Ectodermal cell (in vitro differentiated cells): Measurements from ENCODE around the gene KAT6B.

ENCODE experiments used
- H3K27ac ChIP-seq: 2 replicates; pipeline ENCODE4 v1.7.0; 2013; ENCODE audit warnings: mild to moderate bottlenecking, low read depth, low read length; ENCODE audit not compliant: insufficient read depth, poor library complexity, severe bottlenecking
- H3K27me3 ChIP-seq: 2 replicates; pipeline ENCODE4 v1.7.0; 2013; ENCODE audit warnings: mild to moderate bottlenecking, low read length; ENCODE audit not compliant: insufficient read depth, control insufficient read depth, poor library complexity, severe bottlenecking
- H3K36me3 ChIP-seq: one replicate; pipeline ENCODE4 v1.7.0; 2013; ENCODE audit warnings: low read length; ENCODE audit not compliant: control insufficient read depth, insufficient read depth
- H3K4me1 ChIP-seq: one replicate; pipeline ENCODE4 v1.7.0; 2013; ENCODE audit warnings: low read length; ENCODE audit not compliant: control insufficient read depth, insufficient read depth
- H3K4me3 ChIP-seq: 2 replicates; pipeline ENCODE4 v1.7.0; 2013; ENCODE audit warnings: low read depth, low read length, control low read depth; ENCODE audit not compliant: insufficient read depth
- H3K9me3 ChIP-seq: 2 replicates; pipeline ENCODE4 v1.7.0; 2013; ENCODE audit warnings: mild to moderate bottlenecking, low read length, moderate library complexity; ENCODE audit not compliant: control insufficient read depth
- WGBS, 2 experiments: methylation state at CpG; one replicate each; pipeline ENCODE4 v1.1.7; 2013; ENCODE audit warnings: missing lambda C conversion rate in 2 of 2; 5-methylcytosine and 5-hydroxymethylcytosine counted together

KAT6B gene

DNA sequence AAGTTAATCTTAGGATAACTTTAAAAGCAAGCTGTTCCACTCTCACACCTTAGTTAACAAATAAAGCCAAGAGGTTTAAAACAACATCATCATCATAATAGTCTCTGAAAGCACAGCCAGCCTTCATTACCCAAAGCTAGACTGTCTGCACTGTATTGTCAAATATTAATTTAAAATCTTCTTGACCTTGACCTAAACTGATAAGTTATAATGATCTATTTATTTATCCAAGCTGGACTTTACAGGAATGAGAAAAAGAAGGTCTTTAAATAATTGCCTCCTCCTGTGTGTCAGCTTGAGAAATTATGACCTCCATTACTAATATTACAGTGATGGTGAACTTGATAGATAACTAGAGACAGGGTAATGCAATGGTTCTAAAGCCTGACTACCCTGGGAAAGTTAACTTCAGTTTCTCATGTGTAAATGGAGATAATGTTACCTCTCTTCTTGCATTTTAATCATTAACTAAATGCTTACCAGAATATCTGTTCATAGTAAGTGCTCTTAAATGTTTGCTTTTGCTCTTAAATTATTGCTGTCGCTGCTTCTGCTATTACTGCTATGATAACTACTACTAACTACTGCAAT is 111.0 kb downstream of the KAT6B start:
- no peaks in the 10 kb centered on the region for H3K4me1 ChIP-seq

DNA sequence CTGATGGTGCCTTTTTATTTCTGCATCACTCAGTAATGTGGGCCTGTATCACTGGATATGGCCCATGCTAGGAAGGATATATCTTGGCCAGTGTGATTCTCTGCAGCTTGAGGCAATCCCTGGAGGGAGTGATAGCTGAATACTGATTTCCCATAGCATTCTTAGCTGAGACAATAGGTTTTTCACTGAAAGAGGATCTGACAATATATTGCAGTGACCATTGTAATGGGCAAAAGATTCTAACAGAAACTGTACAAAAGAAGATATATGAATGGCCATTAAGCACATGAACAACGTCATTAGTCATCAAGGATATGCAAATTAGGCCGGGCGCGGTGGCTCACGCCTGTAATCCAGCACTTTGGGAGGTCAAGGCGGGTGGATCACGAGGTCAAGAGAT is 117.8 kb downstream of the KAT6B start:
- H3K27ac ChIP-seq: no peak overlapping the region
- 88 to 95% methylated on average over 7 of the region's 7 CpGs for WGBS, 2 experiments
- H3K9me3 ChIP-seq: no peaks in the 10 kb centered on the region
- no peaks in the 10 kb centered on the region for H3K27me3 ChIP-seq
- no peaks in the 10 kb centered on the region for H3K4me1 ChIP-seq
- no peak overlapping the region for H3K4me3 ChIP-seq
- no peaks in the 10 kb centered on the region for H3K36me3 ChIP-seq

More for the DNA sequence above, 111.0 kb downstream of the KAT6B start:
- no peak overlapping the region for H3K27ac ChIP-seq
- no peaks in the 10 kb centered on the region for H3K27me3 ChIP-seq
- H3K9me3 ChIP-seq: no peaks in the 10 kb centered on the region
- WGBS, 2 experiments: 94 to 100% methylated on average over 1 of the region's 1 CpG
- H3K36me3 ChIP-seq: no peaks in the 10 kb centered on the region
- H3K4me3 ChIP-seq: no peak overlapping the region

DNA sequence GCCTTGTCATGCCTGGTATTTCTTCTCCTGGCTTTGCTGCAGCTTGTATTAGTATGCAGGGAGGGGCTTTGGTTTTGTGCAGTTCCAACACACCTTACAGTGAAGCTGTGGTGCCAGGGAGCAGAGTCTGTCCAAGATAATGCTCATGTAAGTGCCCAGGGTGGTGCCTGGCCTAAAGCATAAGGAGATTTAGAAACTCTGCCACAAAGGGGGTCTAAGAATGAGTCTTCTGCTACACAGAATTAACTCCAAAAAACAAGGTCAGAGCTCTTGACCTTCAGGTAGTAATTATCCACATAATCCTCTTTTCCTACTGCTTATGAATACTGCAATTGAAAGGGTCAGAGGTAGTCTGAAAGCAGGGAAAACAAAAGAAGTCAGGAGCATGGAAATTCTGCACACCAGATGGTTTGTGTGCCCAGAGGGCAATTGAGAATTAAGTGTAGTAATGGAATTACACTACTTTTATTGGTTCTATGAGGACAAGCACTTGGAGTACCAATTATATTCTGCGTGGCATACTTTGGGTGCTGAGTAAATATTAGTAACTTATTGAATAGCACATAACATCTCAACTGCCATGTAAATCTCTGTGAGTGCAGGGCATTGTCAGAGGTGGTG is 121.5 kb downstream of the KAT6B start:
- Histone ChIP-seq H3K27ac (no peak overlapping the region), H3K27me3 (no peaks in the 10 kb centered on the region), H3K4me1 (no peaks in the 10 kb centered on the region), H3K36me3 (no peaks in the 10 kb centered on the region), H3K4me3 (no peak overlapping the region), H3K9me3 (no peaks in the 10 kb centered on the region)
- 100% methylated on average over 1 of the region's 1 CpG; no CpG with 5 or more reads in 1 of the 2 experiments for WGBS, 2 experiments

DNA sequence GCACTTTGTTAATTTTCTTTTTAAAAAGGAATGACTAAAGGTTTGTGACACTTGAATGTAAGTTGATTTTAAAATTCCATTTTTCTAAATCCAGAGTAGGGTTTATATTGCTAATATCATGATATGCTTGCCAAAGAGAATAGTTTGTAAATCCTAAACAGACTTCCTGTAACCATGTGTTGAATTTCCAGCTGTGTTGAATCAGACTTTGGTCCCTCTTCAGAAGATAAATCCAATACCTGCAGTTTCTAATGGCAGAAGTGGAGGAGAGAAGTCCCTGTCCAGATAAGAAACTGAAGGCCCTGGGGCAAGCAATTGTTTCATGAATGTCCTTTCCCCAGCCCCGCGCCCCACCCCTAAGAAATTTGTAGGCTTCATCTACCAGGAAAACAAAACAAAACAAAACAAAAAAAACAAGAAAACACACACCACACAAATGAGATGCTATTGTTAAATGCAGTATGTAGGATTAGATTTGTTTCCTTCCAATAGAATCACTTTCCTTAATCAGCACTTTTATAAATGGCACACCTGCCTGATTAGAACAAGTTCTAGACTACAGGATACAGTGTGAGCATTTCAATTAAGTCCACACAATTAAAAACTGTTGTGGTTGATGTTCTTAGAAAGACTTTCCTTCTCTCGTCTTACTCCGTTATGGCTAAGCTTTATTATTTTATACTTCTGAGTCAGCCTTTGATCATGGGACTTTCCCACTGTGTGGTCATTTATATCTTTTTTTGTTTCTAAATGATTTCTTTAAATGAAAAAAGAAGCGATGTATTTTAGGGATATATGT is 122.8 kb downstream of the KAT6B start:
- H3K27ac ChIP-seq: no peak overlapping the region

DNA sequence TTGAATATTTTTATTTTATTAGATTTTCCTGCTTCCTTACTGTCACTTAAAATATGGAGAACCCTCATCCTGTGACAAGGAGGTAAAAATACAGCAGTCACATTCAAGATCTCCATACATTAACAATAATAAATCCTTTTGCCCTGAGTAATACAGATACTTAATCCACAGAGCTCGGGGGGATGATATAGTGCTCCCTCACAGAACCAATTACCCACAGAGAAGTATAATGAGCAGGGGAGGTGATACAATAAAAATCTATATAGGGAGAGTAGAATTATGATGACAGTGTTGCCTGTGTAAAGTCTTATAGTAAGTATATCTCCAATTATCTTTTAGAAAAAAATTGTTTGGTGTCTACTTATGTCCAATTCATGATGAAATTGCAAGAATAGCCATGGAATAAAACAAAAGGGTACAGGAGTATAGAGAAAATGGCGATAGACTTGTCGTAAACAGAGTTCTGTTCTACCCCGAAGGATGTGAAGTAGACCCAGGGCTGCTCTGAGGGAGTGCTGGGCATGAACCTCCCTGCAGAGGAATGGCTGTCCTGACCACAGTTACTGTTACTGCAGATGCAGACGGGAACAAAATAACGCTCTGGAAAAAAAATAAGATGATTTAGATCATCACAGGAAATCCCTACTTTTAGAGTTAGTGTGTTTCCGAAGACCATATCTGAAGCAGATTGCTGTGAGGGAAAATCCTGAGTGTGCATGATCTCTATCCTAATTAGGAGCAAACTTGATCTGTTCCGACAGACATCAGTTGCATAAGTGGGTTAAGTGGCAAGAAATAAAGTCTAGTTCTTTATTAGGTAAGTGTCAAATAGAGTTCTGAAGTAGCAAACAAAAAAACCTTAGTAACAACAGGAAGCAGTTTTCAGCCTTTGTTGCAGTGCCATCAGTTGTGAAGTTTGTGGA is 123.7 kb downstream of the KAT6B start:
- H3K4me3 ChIP-seq: no peak overlapping the region
- H3K9me3 ChIP-seq: no peaks in the 10 kb centered on the region
- H3K4me1 ChIP-seq: no peaks in the 10 kb centered on the region
- H3K36me3 ChIP-seq: no peaks in the 10 kb centered on the region
- H3K27me3 ChIP-seq: no peaks in the 10 kb centered on the region
- H3K27ac ChIP-seq: no peak overlapping the region
- WGBS, 2 experiments: 95 to 96% methylated on average over 7 to 8 of the region's 8 CpGs

More for the DNA sequence above, 122.8 kb downstream of the KAT6B start:
- no peaks in the 10 kb centered on the region for H3K4me1 ChIP-seq
- H3K9me3 ChIP-seq: no peaks in the 10 kb centered on the region
- no peak overlapping the region for H3K4me3 ChIP-seq
- WGBS, 2 experiments: 58 to 79% methylated on average over 2 to 4 of the region's 5 CpGs
- no peaks in the 10 kb centered on the region for H3K36me3 ChIP-seq
- H3K27me3 ChIP-seq: no peaks in the 10 kb centered on the region

DNA sequence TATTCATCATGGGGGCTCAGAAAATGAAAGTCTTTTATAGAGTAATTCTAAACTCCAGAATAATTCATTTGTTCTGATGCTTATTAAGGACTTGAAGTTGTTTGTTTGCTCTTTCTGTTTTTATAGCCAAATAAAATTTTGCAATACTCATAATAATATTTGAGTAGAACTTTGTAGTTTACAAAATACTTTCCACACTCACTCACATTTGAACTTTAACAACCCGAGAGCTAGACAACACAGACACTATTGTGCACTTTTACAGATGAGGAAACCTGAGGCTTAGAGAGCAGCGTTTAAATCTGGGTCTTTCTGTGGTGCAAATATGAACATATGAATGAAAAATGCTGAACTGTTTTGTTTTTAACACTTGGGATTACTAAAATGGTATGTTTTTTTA is 126.8 kb downstream of the KAT6B start:
- WGBS, 2 experiments: 90 to 94% methylated on average over 2 of the region's 2 CpGs
- no peak overlapping the region for H3K27ac ChIP-seq
- no peaks in the 10 kb centered on the region for H3K4me1 ChIP-seq
- no peaks in the 10 kb centered on the region for H3K36me3 ChIP-seq
- no peaks in the 10 kb centered on the region for H3K9me3 ChIP-seq
- H3K27me3 ChIP-seq: no peaks in the 10 kb centered on the region
- H3K4me3 ChIP-seq: no peak overlapping the region

DNA sequence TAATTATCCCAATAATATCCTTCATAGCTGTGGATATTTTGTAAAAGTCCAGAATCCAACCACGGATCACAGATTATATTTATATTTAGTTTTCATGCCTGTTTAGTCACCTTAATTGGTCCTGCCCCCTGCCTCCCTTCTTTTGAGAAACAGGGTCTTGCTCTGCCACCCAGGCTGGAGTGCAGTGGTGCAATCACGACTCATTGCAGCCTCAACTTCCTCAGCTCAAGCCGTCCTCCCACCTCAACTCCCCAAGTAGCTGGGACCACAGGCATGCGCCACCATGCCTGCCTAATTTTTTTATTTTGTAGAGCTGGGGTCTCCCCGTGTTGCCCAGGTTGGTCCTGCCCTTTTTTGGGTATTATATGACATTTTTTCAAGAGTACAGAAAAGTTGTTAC is 129.4 kb downstream of the KAT6B start:
- Histone ChIP-seq H3K27me3 (no peaks in the 10 kb centered on the region), H3K36me3 (no peaks in the 10 kb centered on the region), H3K9me3 (no peaks in the 10 kb centered on the region), H3K27ac (no peak overlapping the region), H3K4me3 (no peak overlapping the region), H3K4me1 (no peaks in the 10 kb centered on the region)
- WGBS, 2 experiments: 82 to 89% methylated on average over 5 of the region's 5 CpGs

DNA sequence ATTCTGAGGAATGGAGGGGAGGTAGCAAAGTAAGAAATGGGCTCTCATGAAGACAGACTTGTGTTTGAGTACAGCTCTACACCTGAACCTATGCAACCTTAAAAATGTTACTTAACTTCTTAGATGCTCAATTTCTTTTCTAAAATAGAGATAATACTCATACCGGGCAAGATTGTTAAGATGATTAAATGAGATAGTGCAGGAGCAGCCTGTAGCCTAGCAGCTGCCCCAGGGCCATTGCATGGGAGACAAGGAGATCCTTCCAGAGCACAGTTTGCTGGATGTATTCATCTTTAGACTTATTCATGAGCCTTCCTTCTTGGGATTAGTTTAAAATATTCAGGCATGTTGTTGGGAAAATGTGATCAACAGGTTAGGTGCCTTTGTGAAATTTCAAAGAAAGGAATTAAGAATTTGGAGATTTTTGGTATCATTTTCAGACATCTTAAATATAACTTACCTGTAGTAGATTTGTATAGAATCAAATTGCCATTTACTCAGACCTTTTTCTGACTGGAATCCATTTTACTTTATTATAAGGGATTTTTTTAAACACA is 130.2 kb downstream of the KAT6B start:
- Histone ChIP-seq H3K9me3 (no peaks in the 10 kb centered on the region), H3K4me1 (no peaks in the 10 kb centered on the region), H3K27me3 (no peaks in the 10 kb centered on the region), H3K27ac (no peak overlapping the region), H3K4me3 (no peak overlapping the region), H3K36me3 (no peaks in the 10 kb centered on the region)
- WGBS, 2 experiments: 100% methylated on average over 1 of the region's 1 CpG

DNA sequence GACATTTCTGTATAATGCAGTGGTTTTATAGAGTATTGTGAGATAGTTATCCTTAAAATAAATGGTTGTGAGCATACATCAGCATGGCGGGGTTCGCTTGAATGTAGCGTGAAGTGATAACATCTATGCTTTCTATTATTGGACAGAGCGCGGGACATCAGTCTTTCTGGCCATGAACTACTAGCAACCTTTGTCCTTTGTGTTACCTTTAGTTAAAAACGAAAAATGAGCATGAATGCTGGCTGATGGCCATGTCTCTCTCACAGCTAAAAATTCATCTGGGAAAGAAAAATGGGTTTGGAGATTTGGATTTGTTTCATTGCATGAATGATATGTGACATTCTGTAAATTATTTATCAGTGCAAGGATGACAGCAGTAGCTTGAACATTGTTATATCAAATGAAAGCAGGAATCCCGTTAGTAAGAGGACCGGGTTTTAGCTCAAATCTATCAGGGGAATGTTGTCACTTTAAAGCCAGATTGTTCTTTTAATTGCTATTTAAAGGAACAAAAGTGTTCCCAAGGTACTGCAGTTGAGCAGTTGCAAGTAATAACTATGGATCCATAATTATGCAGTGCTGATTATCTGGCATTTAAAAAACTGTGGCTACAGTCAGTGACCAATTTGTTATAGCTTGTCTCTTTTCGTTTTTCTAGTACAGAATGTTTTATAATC is 131.0 kb downstream of the KAT6B start:
- no peaks in the 10 kb centered on the region for H3K27me3 ChIP-seq
- no peak overlapping the region for H3K27ac ChIP-seq
- WGBS, 2 experiments: 94 to 95% methylated on average over 9 of the region's 9 CpGs

More for the DNA sequence above, 131.0 kb downstream of the KAT6B start:
- H3K9me3 ChIP-seq: no peaks in the 10 kb centered on the region
- H3K36me3 ChIP-seq: no peaks in the 10 kb centered on the region
- H3K4me1 ChIP-seq: no peaks in the 10 kb centered on the region
- H3K4me3 ChIP-seq: no peak overlapping the region
